K562 (cell line): ENCODE results near the gene RINT1. TPM values are rescaled to one million over a fixed set of nuclear protein-coding genes. Genes with fewer than 3 reads are reported as not detected.
A peak's percentile ranks its signal among the peaks of the same experiment; 100 is the strongest.

Experiments used
- CEBPG ChIP-seq, 3 experiments: fragments of 200-800 bp in 1 of 3; sonication (Bioruptor generic) in 1 of 3; sonication (generic) in 1 of 3; formaldehyde crosslinking in 1 of 3; IDR thresholded peaks in 2 of 3; conservative IDR thresholded peaks in 1 of 3; 2 replicates each; pipeline versions ENCODE4 v1.6.1 to v1.8.0; 2016 to 2022; ENCODE audit warnings: missing compliant biosample characterization in 2 of 3, missing genetic modification characterization in 2 of 3, mild to moderate bottlenecking in 1 of 3, missing genetic modification reagents in 1 of 3
- CXXC5 ChIP-seq: fragments of 250-450 bp; sonication (Bioruptor Pico); IDR thresholded peaks from 2 replicates; pipeline ENCODE4 v1.8.0; 2022; ENCODE audit warnings: inconsistent platforms, mild to moderate bottlenecking, moderate library complexity
- HDAC8 ChIP-seq: fragments of 450-650 bp; IDR thresholded peaks from 2 replicates; pipeline ENCODE4 v1.6.1; 2016; ENCODE audit warnings: mild to moderate bottlenecking, missing genetic modification characterization, moderate library complexity, missing compliant biosample characterization
- HMG20B ChIP-seq: fragments of 250-450 bp; sonication (Bioruptor Pico); IDR thresholded peaks from 2 replicates; pipeline ENCODE4 v1.5.0; 2021; ENCODE audit warnings: mild to moderate bottlenecking
- KLF13 ChIP-seq: fragments of 450-650 bp; IDR thresholded peaks from 2 replicates; pipeline ENCODE4 v1.6.1; 2016; ENCODE audit warnings: missing genetic modification characterization, low read depth, mild to moderate bottlenecking, missing compliant biosample characterization, moderate library complexity, borderline replicate concordance
- MBD1 ChIP-seq: fragments of 250-450 bp; sonication (Bioruptor Pico); IDR thresholded peaks from 2 replicates; pipeline ENCODE4 v1.8.0; 2022; ENCODE audit warnings: inconsistent platforms
- REST ChIP-seq, 2 experiments: fragments of 450-650 bp; formaldehyde crosslinking in 1 of 2; IDR thresholded peaks; 2 replicates each; pipeline versions ENCODE4 v1.4.0 to v1.6.1; 2014 to 2020; ENCODE audit warnings: mild to moderate bottlenecking in 2 of 2, borderline replicate concordance in 1 of 2, low read depth in 1 of 2
- RUNX1 ChIP-seq: sonication (generic); IDR thresholded peaks from 2 replicates; pipeline ENCODE4 v1.6.1; 2016; ENCODE audit warnings: antibody characterized with exemption, low read depth
- TBP ChIP-seq: optimal IDR thresholded peaks from 2 replicates; pipeline ENCODE3; 2011; ENCODE audit warnings: low read depth, low read length, improper control_type of control experiment
- XRCC5 ChIP-seq: fragments of 200-400 bp; formaldehyde crosslinking; IDR thresholded peaks from 2 replicates; pipeline ENCODE4 v1.6.1; 2017; ENCODE audit warnings: low read depth, mild to moderate bottlenecking, low read length
- ZFP36 ChIP-seq: fragments of 150-350 bp; IDR thresholded peaks from 2 replicates; pipeline ENCODE4 v1.6.1; 2018; ENCODE audit warnings: low read length, low read depth; ENCODE audit not compliant: partially characterized antibody
- ZNF224 ChIP-seq: sonication (generic); formaldehyde crosslinking; IDR thresholded peaks from 2 replicates; pipeline ENCODE4 v1.8.0; 2022; ENCODE audit warnings: mild to moderate bottlenecking, missing genetic modification reagents
- ZNF274 ChIP-seq: IDR thresholded peaks from 2 replicates; pipeline ENCODE4 v1.6.1; 2011; ENCODE audit warnings: low read depth, mild to moderate bottlenecking, low read length, moderate library complexity, borderline replicate concordance
- ZNF316 ChIP-seq: fragments of 450-650 bp; IDR thresholded peaks from 2 replicates; pipeline ENCODE4 v1.6.1; 2016
- ZNF408 ChIP-seq: fragments of 250-450 bp; sonication (Bioruptor Pico); IDR thresholded peaks from 2 replicates; pipeline ENCODE4 v1.4.0; 2020; ENCODE audit warnings: low read depth, mild to moderate bottlenecking, moderate library complexity
- ZNF57 ChIP-seq: fragments of 450-650 bp; formaldehyde crosslinking; IDR thresholded peaks from 2 replicates; pipeline ENCODE4 v1.4.0; 2020; ENCODE audit warnings: mild to moderate bottlenecking, moderate library complexity
- ZNF77 ChIP-seq: fragments of 250-450 bp; sonication (Bioruptor Pico); IDR thresholded peaks from 2 replicates; pipeline ENCODE4 v1.5.0; 2020
- polyA plus RNA-seq, 8 experiments: library from polyadenylated mRNA; depleted of rRNA in 4 of 8; stranded (reverse) in 5 of 8; unstranded in 3 of 8; fragments of >200 nt; fragmentation: Nextera tagmentation in 2 of 8; fragmentation: Illumina TruSeq in 1 of 8; extraction: Ambion mirVana in 2 of 8; extraction: Trizol in 1 of 8; gene quantifications; 2 replicates each; pipeline versions ENCODE4 v1.2.1 to v1.2.3, GENCODE V29; 2011 to 2014; ENCODE audit warnings: inconsistent platforms in 1 of 8, missing spikeins in 1 of 8
- total RNA-seq, 7 experiments: library from RNA; depleted of rRNA in 6 of 7; stranded (reverse); fragments of >200 nt in 6 of 7; fragmentation: Illumina TruSeq in 2 of 7; extraction: Trizol in 2 of 7; gene quantifications; 2 replicates each; pipeline versions ENCODE4 v1.2.1 to v1.2.3, GENCODE V29; 2011 to 2021; ENCODE audit warnings: low replicate concordance in 1 of 7

The RINT1 gene
- total and polyA plus RNA-seq, 9 of the 15 experiments (the other 6 are each of a cell fraction or from before 2014, with no cell fraction given), result 21.3 to 74.3 (median 27.4) TPM

GRCh38 chr7:105521717-105522463 lies 10.1 kb upstream of the RINT1 start, which contains the start of gene PUS7 (continued):
- TF ChIP-seq REST (IDR thresholded peaks at IDR 0.05; ENCODE audit: borderline replicate concordance), result peak; percentile 3
- TF ChIP-seq REST (CRISPR knock-in tag; IDR thresholded peaks at IDR 0.05; ENCODE audit: low read depth), result no peak; the same call in none of the 2 replicates
- no peak for TF ChIP-seq ZNF57 (CRISPR knock-in tag)
- TF ChIP-seq RUNX1, result no peak
- no peak for TF ChIP-seq CEBPG (CRISPR knock-in tag; IDR thresholded peaks at IDR 0.05)
- no peak for TF ChIP-seq CEBPG (tag; conservative IDR thresholded peaks at IDR 0.05 in 1 of 2, IDR thresholded peaks at IDR 0.05 in 1 of 2)
- no peak for TF ChIP-seq ZNF316
- no peak for TF ChIP-seq ZNF274
- no peak for TF ChIP-seq MBD1 (CRISPR knock-in tag)
- peak; percentile 99 for TF ChIP-seq CXXC5 (CRISPR knock-in tag)
- TF ChIP-seq ZFP36, result no peak
- no peak for TF ChIP-seq ZNF224 (CRISPR knock-in tag)
- TF ChIP-seq XRCC5, result 0 out of 2 replicates have a peak, but pooled peaks have one; percentile 83
- no peak for TF ChIP-seq HDAC8 (tag)
- TF ChIP-seq ZNF408 (CRISPR knock-in tag), result no peak
- no peak for TF ChIP-seq HMG20B (CRISPR knock-in tag)
- TF ChIP-seq ZNF77 (CRISPR knock-in tag), result no peak
- TF ChIP-seq KLF13 (tag), result no peak; the same call in 1 of the 2 replicates
- TF ChIP-seq TBP, result peak; percentile 88
